ACC112 (cell line): ENCODE results near the gene TRAF3IP3.

Experiments
- H2AFZ ChIP-seq: fragments of 200-600 bp; sonication (generic); one replicate; pipeline ENCODE4 v1.6.0; 2017; ENCODE audit warnings: antibody characterized with exemption, low read length; ENCODE audit not compliant: unreplicated experiment
- H3K27ac ChIP-seq: fragments of 200-600 bp; sonication (generic); 2 replicates; pipeline ENCODE4 v1.5.1; 2014; ENCODE audit warnings: low read depth, mild to moderate bottlenecking, antibody characterized with exemption, low read length, moderate library complexity
- H3K27me3 ChIP-seq: fragments of 200-600 bp; sonication (generic); 2 replicates; pipeline ENCODE4 v1.6.1; 2014; ENCODE audit warnings: mild to moderate bottlenecking, antibody characterized with exemption, low read length, moderate library complexity, mixed read lengths; ENCODE audit not compliant: insufficient read depth
- H3K36me3 ChIP-seq: fragments of 200-600 bp; sonication (generic); 2 replicates; pipeline ENCODE4 v1.6.1; 2016; ENCODE audit warnings: mild to moderate bottlenecking, antibody characterized with exemption, low read length, moderate library complexity, mixed read lengths; ENCODE audit not compliant: insufficient read depth
- H3K4me1 ChIP-seq: fragments of 200-600 bp; sonication (generic); one replicate; pipeline ENCODE4 v1.6.1; 2016; ENCODE audit warnings: low read length, mixed read lengths; ENCODE audit not compliant: insufficient read depth, unreplicated experiment, control insufficient read depth
- H3K4me3 ChIP-seq: fragments of 200-600 bp; sonication (generic); 2 replicates; pipeline ENCODE4 v1.5.1; 2014; ENCODE audit warnings: mild to moderate bottlenecking, low read depth, low read length
- H3K79me2 ChIP-seq: fragments of 200-600 bp; sonication (generic); one replicate; pipeline ENCODE4 v1.6.0; 2016; ENCODE audit warnings: low read length; ENCODE audit not compliant: control insufficient read depth, unreplicated experiment, insufficient read depth

TRAF3IP3 gene

GRCh38 chr1:209721323-209721722 is 34.5 kb upstream of the TRAF3IP3 start:
- Histone ChIP-seq H3K4me3 (no peak overlapping the region), H3K4me1 (no peaks in the 10 kb centered on the region), H3K27me3 (no peaks in the 10 kb centered on the region), H2AFZ (no peak overlapping the region), H3K79me2 (no peaks in the 10 kb centered on the region), H3K27ac (no peak overlapping the region), H3K36me3 (no peaks in the 10 kb centered on the region)

DNA sequence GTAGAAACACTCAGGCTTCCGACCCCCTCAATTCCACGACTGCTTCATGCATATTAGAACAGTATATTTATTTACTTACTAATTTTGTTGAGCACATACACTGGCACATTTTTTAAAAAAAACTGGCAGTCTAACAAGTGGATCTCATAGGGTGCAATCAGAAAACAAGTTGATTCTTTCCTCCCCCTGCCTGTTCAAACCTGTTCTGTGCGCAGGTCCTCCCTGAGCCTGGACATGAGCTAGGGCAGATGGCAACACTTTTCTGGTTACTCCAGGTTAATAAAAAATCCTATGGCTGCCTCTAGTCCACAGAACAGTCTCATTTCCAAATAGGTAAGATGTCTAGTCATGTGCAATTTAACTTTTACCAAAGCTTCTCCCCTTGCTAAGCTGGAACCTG is 32.6 kb upstream of the TRAF3IP3 start:
- Histone ChIP-seq H3K27ac (no peak overlapping the region), H3K4me1 (no peaks in the 10 kb centered on the region), H3K27me3 (no peaks in the 10 kb centered on the region), H3K36me3 (no peaks in the 10 kb centered on the region), H2AFZ (no peak overlapping the region), H3K79me2 (no peaks in the 10 kb centered on the region), H3K4me3 (no peak overlapping the region)

- H3K4me1 ChIP-seq: no peaks in the 10 kb centered on the region
Measured at GRCh38 chr1:209723756-209724693, 31.8 kb upstream of the TRAF3IP3 start.

GRCh38 chr1:209727286-209727685 is 28.6 kb upstream of the TRAF3IP3 start:
- Histone ChIP-seq H3K36me3 (no peaks in the 10 kb centered on the region), H3K4me1 (no peaks in the 10 kb centered on the region), H3K27me3 (no peaks in the 10 kb centered on the region), H3K4me3 (no peak overlapping the region), H3K27ac (no peak overlapping the region), H2AFZ (no peak overlapping the region), H3K79me2 (no peaks in the 10 kb centered on the region)

More at GRCh38 chr1:209723756-209724693, 31.8 kb upstream of the TRAF3IP3 start:
- Histone ChIP-seq H3K4me3 (no peak overlapping the region), H3K27me3 (no peaks in the 10 kb centered on the region), H2AFZ (no peak overlapping the region), H3K27ac (no peak overlapping the region), H3K36me3 (no peaks in the 10 kb centered on the region), H3K79me2 (no peaks in the 10 kb centered on the region)

DNA sequence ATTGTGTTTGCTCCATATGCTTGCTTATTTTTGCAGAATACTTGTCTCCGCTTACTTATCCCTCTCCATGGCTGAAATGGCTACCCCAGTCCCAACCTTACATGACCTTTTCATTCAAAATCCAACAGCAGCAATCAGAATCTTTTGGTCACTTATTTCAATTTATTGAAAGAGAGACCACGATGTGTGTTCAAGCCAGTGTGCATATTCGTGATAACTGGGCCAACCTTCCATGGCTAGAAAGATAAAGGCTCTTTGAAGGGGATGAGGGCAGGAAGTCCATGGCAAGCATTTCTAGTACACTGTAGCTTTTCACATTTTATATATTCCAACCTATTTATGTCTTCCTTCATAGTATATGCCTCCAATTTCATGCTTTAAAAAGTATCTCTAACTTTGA is 28.1 kb upstream of the TRAF3IP3 start:
- H3K27me3 ChIP-seq: no peaks in the 10 kb centered on the region
- no peaks in the 10 kb centered on the region for H3K36me3 ChIP-seq
- peaks cover 2% of the 10 kb centered on the region for H3K4me1 ChIP-seq
- H3K79me2 ChIP-seq: no peaks in the 10 kb centered on the region
- no peak overlapping the region for H3K27ac ChIP-seq
- no peak overlapping the region for H3K4me3 ChIP-seq
- H2AFZ ChIP-seq: no peak overlapping the region

DNA sequence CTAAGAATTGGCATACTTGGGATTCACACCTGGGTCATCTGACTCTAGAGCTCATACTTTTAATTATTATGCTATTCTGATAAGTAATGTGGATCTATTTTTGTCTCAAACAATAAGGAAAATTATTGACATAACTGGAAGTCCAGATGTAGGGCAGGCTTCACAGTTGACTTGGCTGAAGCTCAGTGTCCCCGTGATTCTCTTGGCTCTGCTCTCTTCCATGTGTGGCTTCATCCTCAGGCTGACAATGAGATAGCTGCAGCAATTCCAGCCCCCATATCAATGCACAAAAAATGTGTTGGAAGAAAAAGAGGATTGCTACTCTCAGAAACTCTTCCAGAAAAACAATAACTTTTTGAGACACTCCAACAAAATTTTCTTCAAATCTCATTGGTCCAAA is 27.4 kb upstream of the TRAF3IP3 start:
- H3K4me3 ChIP-seq: no peak overlapping the region
- H3K4me1 ChIP-seq: peaks cover 9% of the 10 kb centered on the region
- H2AFZ ChIP-seq: no peak overlapping the region
- no peaks in the 10 kb centered on the region for H3K36me3 ChIP-seq
- H3K79me2 ChIP-seq: no peaks in the 10 kb centered on the region
- H3K27ac ChIP-seq: no peak overlapping the region
- no peaks in the 10 kb centered on the region for H3K27me3 ChIP-seq

DNA sequence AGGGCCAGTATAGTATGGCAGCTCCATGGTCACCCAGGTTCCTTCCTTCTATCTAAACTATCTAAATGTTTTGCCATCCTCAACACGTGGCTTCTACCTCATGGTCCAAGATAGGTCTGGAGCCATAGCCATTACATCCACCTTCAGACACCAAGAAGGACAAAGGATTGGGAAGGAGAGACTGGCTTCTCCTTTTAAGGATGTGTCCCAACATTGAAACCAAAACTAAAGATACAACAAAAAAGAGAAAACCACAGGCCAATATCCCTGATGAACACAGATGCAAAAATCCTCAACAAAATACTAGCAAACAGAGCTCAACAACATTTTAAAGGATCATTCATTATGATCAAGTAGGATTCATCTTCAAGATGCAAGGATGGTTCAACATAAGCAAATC is 26.4 kb upstream of the TRAF3IP3 start:
- Histone ChIP-seq H3K27ac (no peak overlapping the region), H3K36me3 (no peaks in the 10 kb centered on the region), H3K4me1 (peaks cover 18% of the 10 kb centered on the region), H2AFZ (no peak overlapping the region), H3K27me3 (no peaks in the 10 kb centered on the region), H3K79me2 (no peaks in the 10 kb centered on the region), H3K4me3 (no peak overlapping the region)

DNA sequence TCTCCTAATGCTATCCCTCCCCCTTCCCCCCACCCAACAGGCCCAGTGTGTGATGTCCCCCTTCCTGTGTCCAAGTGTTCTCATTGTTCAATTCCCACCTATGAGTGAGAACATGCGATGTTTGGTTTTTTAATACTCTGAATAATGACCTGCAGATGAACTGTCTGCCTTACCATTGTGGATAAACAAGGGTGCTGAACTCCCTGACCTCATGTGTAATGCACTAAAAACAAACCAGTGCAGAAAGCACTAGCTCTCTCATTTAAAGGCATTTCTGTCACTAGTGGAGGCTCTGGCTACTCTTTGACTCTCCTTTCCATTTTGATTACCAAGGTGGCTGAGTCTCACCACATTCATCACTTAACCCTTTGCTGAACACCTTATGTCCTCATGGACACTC is 23.1 kb upstream of the TRAF3IP3 start:
- H3K36me3 ChIP-seq: no peaks in the 10 kb centered on the region
- H2AFZ ChIP-seq: no peak overlapping the region
- no peaks in the 10 kb centered on the region for H3K27me3 ChIP-seq
- H3K79me2 ChIP-seq: no peaks in the 10 kb centered on the region
- peak overlapping the region; percentile 48; the same call in 1 of the 2 replicates for H3K4me3 ChIP-seq
- peaks cover 19% of the 10 kb centered on the region for H3K4me1 ChIP-seq
- peak overlapping the region; percentile 63 for H3K27ac ChIP-seq

- H3K27ac ChIP-seq: peak overlapping the region; percentile 63
- no peaks in the 10 kb centered on the region for H3K79me2 ChIP-seq
- H2AFZ ChIP-seq: no peak overlapping the region
- H3K27me3 ChIP-seq: no peaks in the 10 kb centered on the region
- H3K4me3 ChIP-seq: peak overlapping the region; percentile 48; the same call in 1 of the 2 replicates
- no peaks in the 10 kb centered on the region for H3K36me3 ChIP-seq
- H3K4me1 ChIP-seq: peaks cover 19% of the 10 kb centered on the region
Measured at GRCh38 chr1:209733409-209734192, 22.3 kb upstream of the TRAF3IP3 start.

- no peaks in the 10 kb centered on the region for H3K79me2 ChIP-seq
- no peak overlapping the region for H3K27ac ChIP-seq
- no peak overlapping the region for H3K4me3 ChIP-seq
- peaks cover 22% of the 10 kb centered on the region for H3K4me1 ChIP-seq
- no peak overlapping the region for H2AFZ ChIP-seq
- no peaks in the 10 kb centered on the region for H3K27me3 ChIP-seq
- no peaks in the 10 kb centered on the region for H3K36me3 ChIP-seq
Measured at GRCh38 chr1:209736490-209737117, 19.2 kb upstream of the TRAF3IP3 start.
